Neural progenitor cell (in vitro differentiated cells): ENCODE results near the gene TRRAP. TPM values are rescaled to one million over a fixed set of nuclear protein-coding genes. Genes with fewer than 3 reads are reported as not detected.

Source experiments
- DNase-seq: peaks from one replicate; pipeline ENCODE4 v3.0.0-alpha.2; 2016; ENCODE audit warnings: low spot score
- H2AFZ ChIP-seq: fragments of 200-600 bp; sonication (generic); replicated peaks from 2 replicates; pipeline ENCODE4 v1.6.1; 2016; ENCODE audit warnings: antibody characterized with exemption
- H3F3A ChIP-seq: fragments of 200-600 bp; sonication (generic); 2 replicates; pipeline ENCODE4 v1.6.1; 2016; ENCODE audit warnings: antibody characterized with exemption, low read depth
- H3K27ac ChIP-seq: fragments of 200-600 bp; sonication (generic); 2 replicates; pipeline ENCODE4 v1.5.1; 2016; ENCODE audit warnings: mild to moderate bottlenecking
- H3K27me3 ChIP-seq: fragments of 200-600 bp; sonication (generic); 2 replicates; pipeline ENCODE4 v1.6.1; 2016; ENCODE audit warnings: mild to moderate bottlenecking, moderate library complexity
- H3K36me3 ChIP-seq: fragments of 200-600 bp; sonication (generic); 2 replicates; pipeline ENCODE4 v1.5.1; 2016
- H3K4me1 ChIP-seq: fragments of 200-600 bp; sonication (generic); 2 replicates; pipeline ENCODE4 v1.6.1; 2016; ENCODE audit warnings: mixed run types
- H3K4me2 ChIP-seq: fragments of 200-600 bp; sonication (generic); 2 replicates; pipeline ENCODE4 v1.6.1; 2016
- H3K4me3 ChIP-seq: fragments of 200-600 bp; sonication (generic); 2 replicates; pipeline ENCODE4 v1.5.1; 2016
- H3K79me2 ChIP-seq: fragments of 200-600 bp; sonication (generic); 2 replicates; pipeline ENCODE4 v1.6.1; 2016; ENCODE audit warnings: low read depth
- H3K9ac ChIP-seq: fragments of 200-600 bp; sonication (generic); 2 replicates; pipeline ENCODE4 v1.6.1; 2016
- H3K9me3 ChIP-seq: fragments of 200-600 bp; sonication (generic); 2 replicates; pipeline ENCODE4 v1.5.1; 2016; ENCODE audit warnings: low read depth
- H4K20me1 ChIP-seq: fragments of 200-600 bp; sonication (generic); 2 replicates; pipeline ENCODE4 v1.6.1; 2016; ENCODE audit warnings: low read depth
- H3K27ac Mint-ChIP-seq: 3 replicates; pipeline ENCODE4 v1.8.0; 2021; ENCODE audit warnings: mixed read lengths
- H3K27me3 Mint-ChIP-seq: 2 replicates; pipeline ENCODE4 v1.8.0; 2022; ENCODE audit warnings: low read depth, mild to moderate bottlenecking, inconsistent platforms, moderate library complexity, mixed read lengths; ENCODE audit not compliant: insufficient read depth
- H3K36me3 Mint-ChIP-seq: 3 replicates; pipeline ENCODE4 v1.8.0; 2021; ENCODE audit warnings: mixed read lengths
- H3K4me1 Mint-ChIP-seq: 3 replicates; pipeline ENCODE4 v1.8.0; 2021; ENCODE audit warnings: mixed read lengths
- H3K4me3 Mint-ChIP-seq: 3 replicates; pipeline ENCODE4 v1.8.0; 2021; ENCODE audit warnings: mild to moderate bottlenecking, moderate library complexity, mixed read lengths
- H3K9me3 Mint-ChIP-seq: 3 replicates; pipeline ENCODE4 v1.8.0; 2020; ENCODE audit warnings: mixed read lengths
- EZH2 ChIP-seq: fragments of 200-600 bp; sonication (generic); IDR thresholded peaks from 2 replicates; pipeline ENCODE4 v1.6.1; 2017; ENCODE audit warnings: antibody characterized with exemption, mild to moderate bottlenecking, moderate library complexity
- EZH2phosphoT487 ChIP-seq: fragments of 200-600 bp; sonication (generic); IDR thresholded peaks from 2 replicates; pipeline ENCODE4 v1.6.1; 2017; ENCODE audit warnings: antibody characterized with exemption
- total RNA-seq: library from RNA; depleted of rRNA; stranded (reverse); fragments of >200 nt; gene quantifications from 2 replicates; pipeline ENCODE4 v1.2.3, GENCODE V29; 2015; ENCODE audit warnings: low replicate concordance
- TF ChIP-seq, protein P1 (sequence below): fragments of 200-600 bp; sonication (generic); IDR thresholded peaks from 2 replicates; pipeline ENCODE4 v1.5.1; 2017; ENCODE audit warnings: antibody characterized with exemption, mild to moderate bottlenecking

TRRAP gene
- total RNA-seq, 1 donor from 2014 or later = 19.9 TPM

DNA sequence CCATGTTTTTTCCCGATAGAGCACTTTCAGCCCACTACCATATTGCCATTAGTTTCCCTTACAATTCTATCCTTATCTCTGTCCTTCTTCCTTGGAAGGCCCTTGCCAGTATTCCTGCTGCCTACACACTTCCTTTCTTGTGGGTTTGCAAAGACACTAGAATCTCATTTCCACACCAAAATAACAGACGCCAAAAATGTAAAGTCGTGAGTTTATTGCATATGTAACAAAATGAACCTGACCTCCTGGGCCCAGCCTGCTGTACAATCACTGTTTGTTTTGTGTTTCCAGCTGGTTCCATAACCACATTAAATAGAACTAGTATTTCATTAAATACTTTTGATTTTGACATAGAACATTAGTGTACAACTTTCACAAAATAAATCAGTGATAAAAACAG, 148.9 kb downstream of the TRRAP start:
- Histone ChIP-seq H3K9me3 (no peaks in the 10 kb centered on the region), H3K4me1 (peaks cover 7% of the 10 kb centered on the region), H3K27ac (peak overlapping the region; percentile 37), H3K79me2 (no peaks in the 10 kb centered on the region), H2AFZ (no peak overlapping the region), H3K9ac (no peak overlapping the region), H3F3A (peaks cover 6% of the 10 kb centered on the region), H4K20me1 (no peaks in the 10 kb centered on the region), H3K4me3 (no peak overlapping the region), H3K4me2 (no peak overlapping the region), H3K36me3 (no peaks in the 10 kb centered on the region), H3K27me3 (no peaks in the 10 kb centered on the region)
- H3K27ac Mint-ChIP-seq = no peak overlapping the region
- no peaks in the 10 kb centered on the region for H3K27me3 Mint-ChIP-seq
- no peak overlapping the region for H3K4me3 Mint-ChIP-seq
- H3K36me3 Mint-ChIP-seq = peaks cover 43% of the 10 kb centered on the region
- no peak for DNase-seq
- H3K4me1 Mint-ChIP-seq = no peaks in the 10 kb centered on the region
- no peaks in the 10 kb centered on the region for H3K9me3 Mint-ChIP-seq
- TF ChIP-seq EZH2 = no peak
- TF ChIP-seq, protein P1, sequence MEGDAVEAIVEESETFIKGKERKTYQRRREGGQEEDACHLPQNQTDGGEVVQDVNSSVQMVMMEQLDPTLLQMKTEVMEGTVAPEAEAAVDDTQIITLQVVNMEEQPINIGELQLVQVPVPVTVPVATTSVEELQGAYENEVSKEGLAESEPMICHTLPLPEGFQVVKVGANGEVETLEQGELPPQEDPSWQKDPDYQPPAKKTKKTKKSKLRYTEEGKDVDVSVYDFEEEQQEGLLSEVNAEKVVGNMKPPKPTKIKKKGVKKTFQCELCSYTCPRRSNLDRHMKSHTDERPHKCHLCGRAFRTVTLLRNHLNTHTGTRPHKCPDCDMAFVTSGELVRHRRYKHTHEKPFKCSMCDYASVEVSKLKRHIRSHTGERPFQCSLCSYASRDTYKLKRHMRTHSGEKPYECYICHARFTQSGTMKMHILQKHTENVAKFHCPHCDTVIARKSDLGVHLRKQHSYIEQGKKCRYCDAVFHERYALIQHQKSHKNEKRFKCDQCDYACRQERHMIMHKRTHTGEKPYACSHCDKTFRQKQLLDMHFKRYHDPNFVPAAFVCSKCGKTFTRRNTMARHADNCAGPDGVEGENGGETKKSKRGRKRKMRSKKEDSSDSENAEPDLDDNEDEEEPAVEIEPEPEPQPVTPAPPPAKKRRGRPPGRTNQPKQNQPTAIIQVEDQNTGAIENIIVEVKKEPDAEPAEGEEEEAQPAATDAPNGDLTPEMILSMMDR = no peak
- TF ChIP-seq EZH2phosphoT487 = no peak

- Mint-ChIP-seq H3K4me3 (no peak overlapping the region), H3K36me3 (peaks cover 42% of the 10 kb centered on the region), H3K27me3 (no peaks in the 10 kb centered on the region), H3K9me3 (no peaks in the 10 kb centered on the region), H3K27ac (no peak overlapping the region), H3K4me1 (no peaks in the 10 kb centered on the region)
- Histone ChIP-seq H3K79me2 (no peaks in the 10 kb centered on the region), H3K4me1 (peaks cover 7% of the 10 kb centered on the region), H3K4me3 (no peak overlapping the region), H4K20me1 (no peaks in the 10 kb centered on the region), H3F3A (peaks cover 6% of the 10 kb centered on the region), H3K36me3 (no peaks in the 10 kb centered on the region), H2AFZ (no peak overlapping the region), H3K27ac (peak overlapping the region; percentile 37), H3K27me3 (no peaks in the 10 kb centered on the region), H3K9ac (no peak overlapping the region), H3K4me2 (no peak overlapping the region), H3K9me3 (no peaks in the 10 kb centered on the region)
- DNase-seq = peak; percentile 23
- TF ChIP-seq, protein P1 = no peak
These were observed 149.5 kb downstream of the TRRAP start for GRCh38 chr7:99027841-99028240.

- H3K4me2 ChIP-seq = no peak overlapping the region
- no peaks in the 10 kb centered on the region for H3K9me3 ChIP-seq
- no peaks in the 10 kb centered on the region for H3K9me3 Mint-ChIP-seq
- H3K27ac Mint-ChIP-seq = no peak overlapping the region
- H3K4me1 ChIP-seq = peaks cover 7% of the 10 kb centered on the region
- H2AFZ ChIP-seq = no peak overlapping the region
- no peaks in the 10 kb centered on the region for H3K27me3 ChIP-seq
- no peak for DNase-seq
- no peaks in the 10 kb centered on the region for H3K4me1 Mint-ChIP-seq
- H3K9ac ChIP-seq = no peak overlapping the region
- H3K4me3 ChIP-seq = no peak overlapping the region
- TF ChIP-seq, protein P1 = no peak
- H3F3A ChIP-seq = peaks cover 6% of the 10 kb centered on the region
- peak overlapping the region; percentile 37 for H3K27ac ChIP-seq
- no peaks in the 10 kb centered on the region for H4K20me1 ChIP-seq
- H3K4me3 Mint-ChIP-seq = no peak overlapping the region
- no peaks in the 10 kb centered on the region for H3K36me3 ChIP-seq
- no peaks in the 10 kb centered on the region for H3K79me2 ChIP-seq
- peaks cover 42% of the 10 kb centered on the region for H3K36me3 Mint-ChIP-seq
- H3K27me3 Mint-ChIP-seq = no peaks in the 10 kb centered on the region
These were observed 150.1 kb downstream of the TRRAP start for GRCh38 chr7:99028261-99028973.
